ENCODE results near the gene ATP1A1. TPM values are rescaled to one million over a fixed set of nuclear protein-coding genes. Genes with fewer than 3 reads are reported as not detected.

The ATP1A1 gene
- total RNA-seq, 4 donors from 2014 or later, result 324 to 3,097 (median 1,990) TPM

DNA sequence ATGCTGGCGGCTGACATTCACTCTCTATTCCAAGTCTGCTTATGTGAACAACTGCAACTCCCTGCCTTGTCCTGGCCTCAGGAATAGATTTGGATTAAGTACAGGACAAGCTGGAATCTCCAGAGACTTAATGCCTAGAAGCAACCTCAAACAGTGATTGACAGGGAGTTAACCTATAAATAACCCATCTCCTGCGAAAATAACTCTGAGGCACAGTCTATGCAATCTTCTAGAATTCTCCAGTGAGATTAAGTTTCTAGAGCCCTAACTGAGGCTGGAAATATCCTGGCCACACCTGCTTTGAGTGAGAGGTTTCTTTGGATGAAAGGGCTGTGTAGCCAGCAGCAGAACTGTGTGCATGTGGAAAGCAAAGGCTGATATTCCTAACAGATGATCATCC, 25.3 kb upstream of the ATP1A1 start:
- 90% methylated on average over 2 of the region's 2 CpGs; no CpG with 5 or more reads in 1 of the 2 donors for WGBS, 2 donors (ENCODE audit: low coverage in 1 of 2)

DNA sequence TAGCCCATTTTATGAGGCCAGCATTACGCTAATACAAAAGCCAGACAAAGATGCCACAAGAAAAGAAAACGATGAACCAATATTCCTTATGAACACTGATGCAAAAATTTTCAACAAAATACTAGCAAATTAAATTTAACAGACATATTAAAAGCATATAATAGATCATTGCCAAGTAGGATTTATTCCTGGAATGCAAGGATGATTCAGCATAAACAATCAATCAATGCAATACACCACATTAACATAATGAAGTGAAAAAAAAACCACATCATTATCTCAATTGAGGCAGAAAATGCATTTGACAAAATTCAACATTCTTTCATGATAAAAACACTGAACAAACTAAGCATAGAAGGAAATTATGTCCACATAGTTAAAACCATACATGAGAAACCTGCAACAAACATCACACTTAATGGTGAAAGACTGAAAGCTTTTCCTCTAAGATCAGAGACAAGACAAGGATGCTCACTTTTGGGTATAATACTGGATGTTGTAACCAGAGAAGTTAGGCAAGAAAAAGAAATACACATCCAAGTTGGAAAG, 22.9 kb upstream of the ATP1A1 start:
- intact Hi-C loops (cut with DNase I; ENCODE audit: low total_unique reads), result no loop called here
- Histone ChIP-seq H3K4me3 (no peak overlapping the region), H3K36me3 (no peaks in the 10 kb centered on the region), H3K4me1 (no peaks in the 10 kb centered on the region), H3K27me3 (no peaks in the 10 kb centered on the region), H3K27ac (no peak overlapping the region), H3K9me3 (no peaks in the 10 kb centered on the region)
- 93 to 100% methylated on average over 2 of the region's 2 CpGs for WGBS, 2 donors (ENCODE audit: low coverage in 1 of 2)
- DNase-seq, result no peak
- in situ Hi-C loops (cut with MboI; ENCODE audit: low pct_ligation_motif_present in 1 of 4, low pct_unique_long_range_greater_than_20kb in 1 of 4, low sequenced_read_pairs in 3 of 4), result loop anchor here (25.0 kb wide), 2 partner anchors 137 to 188 kb away; no protein-coding TSS in a partner anchor
- TF ChIP-seq POLR2A (IDR thresholded peaks at IDR 0.05) (no peak), EP300 (IDR thresholded peaks at IDR 0.05; ENCODE audit: low read depth) (no peak), POLR2AphosphoS5 (IDR thresholded peaks at IDR 0.05) (no peak)
- TF ChIP-seq, protein P1, sequence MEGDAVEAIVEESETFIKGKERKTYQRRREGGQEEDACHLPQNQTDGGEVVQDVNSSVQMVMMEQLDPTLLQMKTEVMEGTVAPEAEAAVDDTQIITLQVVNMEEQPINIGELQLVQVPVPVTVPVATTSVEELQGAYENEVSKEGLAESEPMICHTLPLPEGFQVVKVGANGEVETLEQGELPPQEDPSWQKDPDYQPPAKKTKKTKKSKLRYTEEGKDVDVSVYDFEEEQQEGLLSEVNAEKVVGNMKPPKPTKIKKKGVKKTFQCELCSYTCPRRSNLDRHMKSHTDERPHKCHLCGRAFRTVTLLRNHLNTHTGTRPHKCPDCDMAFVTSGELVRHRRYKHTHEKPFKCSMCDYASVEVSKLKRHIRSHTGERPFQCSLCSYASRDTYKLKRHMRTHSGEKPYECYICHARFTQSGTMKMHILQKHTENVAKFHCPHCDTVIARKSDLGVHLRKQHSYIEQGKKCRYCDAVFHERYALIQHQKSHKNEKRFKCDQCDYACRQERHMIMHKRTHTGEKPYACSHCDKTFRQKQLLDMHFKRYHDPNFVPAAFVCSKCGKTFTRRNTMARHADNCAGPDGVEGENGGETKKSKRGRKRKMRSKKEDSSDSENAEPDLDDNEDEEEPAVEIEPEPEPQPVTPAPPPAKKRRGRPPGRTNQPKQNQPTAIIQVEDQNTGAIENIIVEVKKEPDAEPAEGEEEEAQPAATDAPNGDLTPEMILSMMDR (IDR thresholded peaks at IDR 0.05), result no peak

More for the DNA sequence above, 25.3 kb upstream of the ATP1A1 start:
- in situ Hi-C loops (cut with MboI; ENCODE audit: low pct_ligation_motif_present in 1 of 4, low pct_unique_long_range_greater_than_20kb in 1 of 4, low sequenced_read_pairs in 3 of 4), result no loop called here
- TF ChIP-seq POLR2AphosphoS5 (IDR thresholded peaks at IDR 0.05), result no peak
- no peak for TF ChIP-seq EP300 (IDR thresholded peaks at IDR 0.05; ENCODE audit: low read depth)
- TF ChIP-seq POLR2A (IDR thresholded peaks at IDR 0.05), result no peak
- TF ChIP-seq, protein P1 (IDR thresholded peaks at IDR 0.05), result no peak
- no peak for DNase-seq
- Histone ChIP-seq H3K9me3 (no peaks in the 10 kb centered on the region), H3K27ac (no peak overlapping the region), H3K4me1 (no peaks in the 10 kb centered on the region), H3K4me3 (no peak overlapping the region), H3K27me3 (no peaks in the 10 kb centered on the region), H3K36me3 (no peaks in the 10 kb centered on the region)
- intact Hi-C loops (cut with DNase I; ENCODE audit: low total_unique reads), result no loop called here

DNA sequence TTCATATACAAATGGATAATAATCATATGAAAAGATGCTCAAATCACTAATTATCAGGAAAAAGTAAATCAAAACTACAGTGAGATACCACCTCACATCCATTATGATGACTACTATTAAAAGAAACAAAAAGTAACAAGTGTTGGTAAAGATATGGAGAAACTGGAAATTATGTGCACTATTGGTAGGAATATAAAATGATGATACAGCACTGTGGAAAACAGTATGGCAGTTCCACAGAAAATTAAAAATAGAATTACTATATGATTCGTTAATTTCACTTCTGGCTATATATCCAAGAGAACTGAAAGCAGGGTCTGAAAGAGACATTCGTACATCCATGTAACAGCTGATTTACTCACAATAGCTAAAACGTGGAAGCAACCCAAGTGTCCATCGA, 21.1 kb upstream of the ATP1A1 start:
- TF ChIP-seq, protein P1 (IDR thresholded peaks at IDR 0.05), result no peak
- TF ChIP-seq POLR2A (IDR thresholded peaks at IDR 0.05) (no peak), EP300 (IDR thresholded peaks at IDR 0.05; ENCODE audit: low read depth) (no peak)
- no peak for DNase-seq
- Histone ChIP-seq H3K4me1 (peaks cover 0 to 2% (median under 1%) of the 10 kb centered on the region in 4 donors), H3K36me3 (no peaks in the 10 kb centered on the region), H3K27ac (no peak overlapping the region), H3K9me3 (no peaks in the 10 kb centered on the region), H3K27me3 (no peaks in the 10 kb centered on the region), H3K4me3 (no peak overlapping the region)
- in situ Hi-C loops (cut with MboI; ENCODE audit: low pct_ligation_motif_present in 1 of 4, low pct_unique_long_range_greater_than_20kb in 1 of 4, low sequenced_read_pairs in 3 of 4) (loop anchor here (25.0 kb wide), 2 partner anchors 135 to 190 kb away; no protein-coding TSS in a partner anchor), intact Hi-C loops (cut with DNase I; ENCODE audit: low total_unique reads) (no loop called here)
- 84 to 86% methylated on average over 4 of the region's 4 CpGs for WGBS, 2 donors (ENCODE audit: low coverage in 1 of 2)

DNA sequence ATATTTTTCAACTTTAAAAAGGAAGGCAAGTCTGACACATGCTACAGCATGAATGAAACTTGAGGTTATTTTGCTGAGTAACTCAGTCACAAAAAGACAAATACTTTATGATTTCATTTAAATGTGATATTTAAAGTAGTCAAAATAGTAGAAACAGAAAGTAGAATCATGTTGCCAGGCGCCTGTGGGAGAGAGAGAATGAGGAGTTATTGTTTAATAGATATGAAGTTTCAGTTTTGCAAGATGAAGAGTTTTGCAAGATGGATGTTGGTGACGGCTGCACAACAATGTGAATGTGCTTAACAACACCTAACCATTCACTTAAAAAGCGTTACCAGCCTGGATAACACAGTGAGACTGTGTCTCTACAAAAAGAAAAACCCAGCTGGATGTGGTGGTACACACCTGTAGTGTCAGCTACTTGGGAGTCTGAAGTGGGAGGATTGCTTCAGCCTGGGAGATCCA, 20.7 kb upstream of the ATP1A1 start:
- no peaks in the 10 kb centered on the region for H3K9me3 ChIP-seq
- H3K27me3 ChIP-seq, result no peaks in the 10 kb centered on the region
- TF ChIP-seq, protein P1 (IDR thresholded peaks at IDR 0.05), result no peak
- TF ChIP-seq POLR2A (IDR thresholded peaks at IDR 0.05) (no peak), POLR2AphosphoS5 (IDR thresholded peaks at IDR 0.05) (no peak), EP300 (IDR thresholded peaks at IDR 0.05; ENCODE audit: low read depth) (no peak)
- DNase-seq, result no peak
- no peak overlapping the region for H3K27ac ChIP-seq
- no peak overlapping the region for H3K4me3 ChIP-seq
- intact Hi-C loops (cut with DNase I; ENCODE audit: low total_unique reads), result no loop called here
- H3K36me3 ChIP-seq, result no peaks in the 10 kb centered on the region
- H3K4me1 ChIP-seq, result peaks cover 0 to 6% (median 3%) of the 10 kb centered on the region in 4 donors
- 76 to 86% methylated on average over 2 to 3 of the region's 3 CpGs for WGBS, 2 donors (ENCODE audit: low coverage in 1 of 2)
- in situ Hi-C loops (cut with MboI; ENCODE audit: low pct_ligation_motif_present in 1 of 4, low pct_unique_long_range_greater_than_20kb in 1 of 4, low sequenced_read_pairs in 3 of 4), result loop anchor here (25.0 kb wide), 2 partner anchors 135 to 190 kb away; no protein-coding TSS in a partner anchor
